T-helper 2 cell treated with Interferon-gamma antibody and Interleukin-4, amounts not matched to agents 100 ng/mL and 5 ng/mL, for 36 hours (primary cell): ENCODE results near the gene IL17RA. TPM values are rescaled to one million over a fixed set of nuclear protein-coding genes. Genes with fewer than 3 reads are reported as not detected.

Experiments used
- intact Hi-C: fragments of 100-400 bp; cut with micrococcal nuclease; formaldehyde crosslinking; loops from one replicate; pipeline ENCODE4 v1.15.1; 2023
- total RNA-seq: library from RNA; stranded (reverse); gene quantifications from 2 replicates; pipeline ENCODE4 v1.2.3, GENCODE V29; 2022

IL17RA gene
- total RNA-seq, 1 donor from 2014 or later, result 58.5 TPM

- intact Hi-C loops, result no loop called here
These were observed 5.2 kb upstream of the IL17RA start for GRCh38 chr22:17079572-17079971.

GRCh38 chr22:17083255-17083654, 1.5 kb upstream of the IL17RA start:
- intact Hi-C loops, result loop anchor here (10.0 kb wide), 1 partner anchor 202 kb away; no protein-coding TSS in a partner anchor

- intact Hi-C loops, result loop anchor here (1.0 to 10.0 kb wide), 5 partner anchors 9 to 693 kb away; partner anchors contain the start of gene HDHD5
These were observed 874 bp upstream of the IL17RA start for GRCh38 chr22:17083811-17084441.

- intact Hi-C loops, result loop anchor here (1.0 to 10.0 kb wide), 6 partner anchors 21 to 543 kb away; partner anchors contain the start of gene ATP6V1E1
These were observed 729 bp downstream of the IL17RA start for GRCh38 chr22:17085277-17086181.

- intact Hi-C loops, result loop anchor here (2.0 to 10.0 kb wide), 4 partner anchors 21 to 199 kb away; no protein-coding TSS in a partner anchor
These were observed 1.5 kb downstream of the IL17RA start for GRCh38 chr22:17086296-17086695.

- intact Hi-C loops, result loop anchor here (1.0 to 10.0 kb wide), 5 partner anchors 11 to 198 kb away; no protein-coding TSS in a partner anchor
These were observed 2.1 kb downstream of the IL17RA start for GRCh38 chr22:17086788-17087497.

GRCh38 chr22:17087498-17088131, 2.8 kb downstream of the IL17RA start:
- intact Hi-C loops, result loop anchor here (1.0 to 10.0 kb wide), 5 partner anchors 11 to 197 kb away; no protein-coding TSS in a partner anchor

GRCh38 chr22:17090550-17090949, 5.8 kb downstream of the IL17RA start:
- intact Hi-C loops, result no loop called here

GRCh38 chr22:17091851-17092250, 7.1 kb downstream of the IL17RA start:
- intact Hi-C loops, result no loop called here

- intact Hi-C loops, result no loop called here
These were observed 8.3 kb downstream of the IL17RA start for GRCh38 chr22:17093081-17093480.

GRCh38 chr22:17095538-17095937, 10.7 kb downstream of the IL17RA start:
- intact Hi-C loops, result no loop called here

GRCh38 chr22:17096071-17096470, 11.3 kb downstream of the IL17RA start:
- intact Hi-C loops, result no loop called here

GRCh38 chr22:17097062-17097461, 12.3 kb downstream of the IL17RA start:
- intact Hi-C loops, result no loop called here

GRCh38 chr22:17097701-17098100, 12.9 kb downstream of the IL17RA start:
- intact Hi-C loops, result loop anchor here (1.0 kb wide), 1 partner anchor 10 kb away; no protein-coding TSS in a partner anchor

- intact Hi-C loops, result loop anchor here (1.0 kb wide), 1 partner anchor 11 kb away; no protein-coding TSS in a partner anchor
These were observed 13.6 kb downstream of the IL17RA start for GRCh38 chr22:17098379-17098819.

- intact Hi-C loops, result no loop called here
These were observed 15.8 kb downstream of the IL17RA start for GRCh38 chr22:17100621-17101020.

- intact Hi-C loops, result no loop called here
These were observed 16.9 kb downstream of the IL17RA start for GRCh38 chr22:17101475-17102296.

- intact Hi-C loops, result no loop called here
These were observed 17.5 kb downstream of the IL17RA start for GRCh38 chr22:17102297-17102667.

GRCh38 chr22:17103351-17103750, 18.6 kb downstream of the IL17RA start:
- intact Hi-C loops, result no loop called here
